ENCODE results near the gene SKAP2.

Gene SKAP2

GRCh38 chr7:26864309-26865093 lies at the start of gene SKAP2:
Gene SKAP2, minus strand, starts transcription at chr7:26864590. Its CDS starts 161 bp downstream, at chr7:26864429.
- DNase-seq, result peak; percentile 62

DNA sequence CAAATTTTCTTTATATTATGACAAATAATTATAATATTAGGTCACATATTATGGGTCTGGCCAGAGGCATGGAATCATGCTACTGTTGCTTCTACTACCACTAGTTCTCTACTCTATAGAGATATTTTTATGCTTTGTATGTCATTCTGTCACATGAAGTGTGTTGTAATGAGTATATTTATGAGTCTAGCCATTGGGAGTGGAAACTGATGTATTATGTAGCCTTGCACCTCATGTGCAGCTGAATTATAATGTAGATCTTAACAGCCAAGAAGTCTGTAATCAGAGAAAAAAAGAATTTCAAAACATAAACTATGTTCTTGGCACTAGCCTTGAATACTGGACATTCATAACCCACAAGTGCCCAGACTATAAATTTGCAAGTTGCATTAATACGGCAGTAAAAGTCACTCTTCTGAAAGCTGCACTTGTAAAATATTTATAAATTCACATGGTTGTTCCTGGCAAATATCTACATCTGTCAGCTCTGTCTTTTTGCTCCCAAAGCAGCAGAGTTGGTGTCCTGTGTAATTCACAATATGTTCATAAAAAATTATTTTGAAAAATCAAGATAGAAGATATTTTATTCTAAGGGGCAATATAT lies 48.6 kb upstream of the SKAP2 start:
- DNase-seq, result no peak

DNA sequence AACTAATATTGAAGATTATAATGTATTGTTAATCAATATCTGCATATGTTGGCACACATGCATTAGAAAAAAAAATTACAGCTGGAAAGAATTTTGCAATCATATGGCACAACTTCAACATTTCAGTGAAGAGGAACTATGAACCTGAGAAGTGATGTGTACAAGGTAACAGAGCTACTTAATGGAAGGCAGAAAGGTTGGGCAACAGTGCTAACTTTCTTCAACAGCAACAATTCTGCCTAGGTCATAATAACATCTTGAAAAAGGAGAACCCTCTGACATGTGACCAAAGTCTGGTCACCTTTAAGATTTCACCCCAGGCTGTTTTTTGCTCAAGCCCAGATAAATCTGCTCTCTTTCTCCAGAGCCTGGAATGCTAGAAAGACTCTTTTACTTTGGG lies 47.9 kb upstream of the SKAP2 start:
- DNase-seq, result no peak

- no peak for DNase-seq
Measured at GRCh38 chr7:26910221-26910620, 45.8 kb upstream of the SKAP2 start.

- DNase-seq, result no peak
Measured at GRCh38 chr7:26900251-26900650, 35.9 kb upstream of the SKAP2 start.

GRCh38 chr7:26899519-26899918 lies 35.1 kb upstream of the SKAP2 start:
- DNase-seq, result no peak

- no peak for DNase-seq
Measured at GRCh38 chr7:26898891-26899290, 34.5 kb upstream of the SKAP2 start.

DNA sequence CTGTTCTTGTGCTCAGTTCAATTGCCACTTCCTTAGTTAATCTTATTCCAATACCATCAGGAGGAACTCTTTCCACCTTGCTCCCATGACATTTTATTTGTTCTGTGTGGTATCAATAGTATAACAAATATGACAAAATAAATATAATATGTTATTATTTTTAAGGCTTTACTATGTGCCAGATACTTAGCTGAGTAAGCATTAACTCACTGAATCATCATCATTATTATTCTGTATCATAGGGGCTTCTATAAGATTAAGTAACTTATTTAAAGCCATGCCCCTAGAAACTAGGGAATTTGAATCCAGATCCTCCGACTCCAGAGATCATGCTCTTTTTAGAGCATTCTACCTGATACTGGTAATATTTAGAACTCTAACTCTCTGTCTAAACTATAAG lies 33.5 kb upstream of the SKAP2 start:
- DNase-seq, result no peak

DNA sequence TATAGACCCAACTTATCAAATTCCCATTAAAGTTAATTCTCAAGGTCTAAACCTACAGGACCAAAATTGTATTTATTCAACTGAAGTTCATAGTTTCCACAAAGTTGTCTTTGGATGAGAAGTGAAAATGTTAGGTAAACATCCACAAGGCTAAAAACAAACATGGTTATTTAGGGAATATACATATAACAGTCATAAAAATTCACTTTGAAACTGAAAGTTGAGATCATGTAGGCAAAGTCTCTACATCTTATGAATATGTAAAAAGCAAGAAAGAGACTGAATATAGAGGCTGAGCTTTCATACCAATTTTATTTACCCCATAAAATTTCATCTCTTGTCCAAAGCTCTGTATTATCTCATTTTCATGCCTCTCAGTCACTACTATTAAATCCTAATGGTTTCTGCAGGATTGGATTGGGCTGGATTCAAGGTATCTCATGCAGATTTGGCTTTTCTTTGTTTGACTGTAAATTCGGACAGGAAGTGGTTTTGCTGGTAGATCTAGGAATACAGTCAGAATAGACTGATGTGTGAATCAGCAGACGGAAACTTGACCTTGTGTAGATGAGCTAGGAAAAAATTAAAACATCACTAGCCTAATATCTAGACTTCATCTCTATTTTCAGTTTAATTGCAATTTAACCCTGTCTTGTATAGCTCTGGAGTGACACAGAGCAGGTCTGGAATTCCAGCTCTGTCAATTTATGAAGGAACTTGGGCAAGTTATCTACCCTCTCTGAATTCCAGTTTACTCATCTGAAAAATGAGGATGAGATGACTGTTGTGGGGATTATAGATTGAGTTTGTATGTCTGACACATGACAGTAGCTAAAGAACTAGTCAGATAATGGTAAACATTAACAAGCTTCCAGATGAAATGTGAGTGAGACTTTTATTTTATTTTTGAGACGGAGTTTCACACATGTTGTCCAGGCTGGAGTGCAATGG lies 27.3 kb upstream of the SKAP2 start:
- DNase-seq, result no peak

GRCh38 chr7:26880852-26881251 lies 16.5 kb upstream of the SKAP2 start:
- no peak for DNase-seq

GRCh38 chr7:26879671-26880070 lies 15.3 kb upstream of the SKAP2 start:
- no peak for DNase-seq

DNA sequence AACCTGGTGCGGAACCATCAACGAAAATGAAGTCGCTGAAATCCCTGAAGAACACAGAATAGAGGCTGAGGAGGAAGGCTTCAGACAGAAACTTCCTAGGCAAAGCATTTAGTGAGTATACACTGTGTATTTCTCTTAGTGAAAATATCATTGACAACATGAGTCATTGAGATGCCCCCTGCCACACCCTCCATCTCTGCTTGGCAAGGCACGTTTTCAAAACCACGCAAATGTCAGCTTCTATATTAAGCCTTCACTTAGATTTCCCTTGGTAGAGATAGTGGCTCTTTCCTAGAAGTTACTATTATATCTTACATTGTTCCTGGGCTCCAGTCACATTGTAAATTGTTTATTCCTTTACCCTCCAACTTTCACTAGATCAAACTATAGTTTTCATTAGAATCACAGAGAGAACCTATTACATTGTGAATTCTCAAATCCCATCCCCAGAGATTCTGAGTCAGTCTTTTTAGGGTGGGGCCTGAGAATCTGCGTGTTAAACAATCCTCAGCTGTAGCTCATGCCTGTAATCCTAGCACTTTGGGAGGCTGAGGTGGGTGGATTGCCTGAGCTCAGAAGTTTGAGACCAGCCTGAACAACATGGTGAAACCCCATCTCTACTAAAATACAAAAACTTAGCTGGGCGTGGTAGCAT lies 4.6 kb upstream of the SKAP2 start:
- DNase-seq, result no peak

- no peak for DNase-seq
Measured at GRCh38 chr7:26865094-26865388, 651 bp upstream of the SKAP2 start.

DNA sequence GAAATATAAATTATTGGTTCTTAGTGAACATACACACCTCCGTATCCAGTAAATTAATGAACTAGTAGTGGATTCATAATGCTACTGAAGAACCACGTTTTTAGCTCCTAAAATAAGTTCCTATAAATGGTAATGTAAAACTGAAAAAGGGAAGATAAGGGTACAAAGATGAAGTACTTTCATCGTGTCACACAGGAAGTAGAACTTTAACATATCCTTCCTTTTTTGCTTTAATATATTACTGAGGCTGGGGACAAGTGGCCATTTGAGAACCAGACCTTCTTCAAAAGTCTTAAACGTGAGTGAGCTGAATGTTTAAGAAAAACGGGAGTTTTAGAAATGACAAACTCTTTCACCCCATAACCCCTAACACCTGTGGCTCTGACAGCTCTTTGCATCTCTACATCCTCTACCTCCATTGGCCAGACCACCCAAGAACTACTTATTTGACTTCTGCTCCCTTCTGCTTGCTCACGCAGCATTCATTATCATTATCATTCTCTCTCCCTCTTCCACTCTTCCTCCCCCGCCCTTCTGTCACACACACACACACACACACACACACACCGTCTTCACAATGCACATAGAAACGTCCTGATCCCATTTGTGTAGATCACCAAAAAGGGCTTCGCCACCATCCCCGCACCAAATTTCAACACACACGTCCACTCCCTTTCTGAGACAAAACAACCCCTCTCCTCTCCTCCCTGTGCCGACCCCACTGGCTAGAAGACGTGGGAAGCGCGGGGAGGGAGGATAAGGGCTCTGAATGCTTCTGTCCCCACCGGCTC lies 677 bp downstream of the SKAP2 start:
- peak; percentile 11 for DNase-seq

- DNase-seq, result no peak
Measured at GRCh38 chr7:26862834-26863233, 1.6 kb downstream of the SKAP2 start.

- no peak for DNase-seq
Measured at GRCh38 chr7:26861050-26861449, 3.3 kb downstream of the SKAP2 start.

DNA sequence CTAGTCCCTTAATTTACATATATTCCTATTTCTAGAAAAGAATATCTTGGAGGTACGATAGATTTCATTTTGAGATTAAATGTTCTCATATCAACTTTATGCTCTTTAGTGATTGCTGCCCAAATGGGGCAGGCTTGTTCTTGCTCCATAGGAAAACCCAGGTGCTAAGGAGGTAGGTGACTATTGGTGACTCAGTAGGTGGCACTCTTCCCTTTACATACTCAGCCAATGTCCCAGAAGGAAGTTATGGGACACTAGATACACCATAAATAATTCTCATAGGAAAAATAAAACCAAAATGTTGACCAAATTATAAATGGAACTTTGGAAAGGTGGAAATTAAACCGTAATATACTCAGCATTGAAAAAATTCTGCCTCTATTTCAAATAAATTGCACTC lies 4.0 kb downstream of the SKAP2 start:
- no peak for DNase-seq

DNA sequence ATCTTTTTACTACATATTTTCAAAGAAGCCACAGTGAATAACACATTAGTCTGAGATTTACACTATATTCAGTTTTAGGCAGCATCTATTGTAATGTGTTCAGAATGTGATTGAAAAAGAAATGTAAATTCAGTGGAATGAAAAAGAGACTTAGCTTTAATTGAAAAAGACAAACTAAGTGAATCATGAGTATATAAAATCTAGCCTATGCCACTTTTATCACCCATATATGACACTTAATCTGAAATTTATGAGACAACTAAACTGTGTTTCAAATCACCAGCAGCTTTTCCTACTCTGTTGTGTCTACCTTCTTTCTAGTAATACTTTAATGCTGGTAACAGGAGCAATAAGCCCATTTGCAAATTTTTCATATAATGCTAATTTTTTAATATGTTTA lies 4.7 kb downstream of the SKAP2 start:
- DNase-seq, result no peak

GRCh38 chr7:26858735-26859134 lies 5.7 kb downstream of the SKAP2 start:
- DNase-seq, result no peak

DNA sequence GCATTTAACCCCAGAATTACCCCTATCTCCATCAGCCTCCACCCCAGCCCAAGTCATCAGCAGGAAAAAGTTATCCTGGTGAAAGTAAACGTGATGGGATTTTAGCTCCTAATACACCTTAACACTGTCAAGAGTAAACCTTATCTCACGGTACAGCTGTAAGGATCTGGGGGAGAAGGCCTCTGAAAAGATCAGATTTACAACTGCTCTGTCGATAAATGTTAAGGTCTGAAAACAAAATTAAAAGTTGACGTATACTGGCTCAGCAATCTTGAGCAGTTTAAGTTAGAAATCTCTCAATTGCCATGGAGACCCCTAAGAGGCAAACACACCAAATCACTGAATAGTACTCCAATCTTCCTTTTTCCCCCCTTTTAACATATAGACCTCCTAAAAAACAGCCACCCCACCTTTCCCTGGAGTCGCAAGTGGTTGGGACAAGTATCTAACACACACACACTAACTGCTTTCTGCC lies 6.1 kb downstream of the SKAP2 start:
- DNase-seq, result no peak

- no peak for DNase-seq
Measured at GRCh38 chr7:26857506-26858240, 6.7 kb downstream of the SKAP2 start.

GRCh38 chr7:26857170-26857505 lies 7.3 kb downstream of the SKAP2 start:
- DNase-seq, result no peak

Measured in activated CD4-positive, alpha-beta T cell treated with anti-CD3 and anti-CD28 coated beads for 1 hour (primary cell).